Measurements from ENCODE around the gene SMCHD1. TPM values are rescaled to one million over a fixed set of nuclear protein-coding genes. Genes with fewer than 3 reads are reported as not detected.

The SMCHD1 gene
- total and polyA plus RNA-seq, 2 experiments from 2014 or later, result 7.7 to 39.0 TPM

DNA sequence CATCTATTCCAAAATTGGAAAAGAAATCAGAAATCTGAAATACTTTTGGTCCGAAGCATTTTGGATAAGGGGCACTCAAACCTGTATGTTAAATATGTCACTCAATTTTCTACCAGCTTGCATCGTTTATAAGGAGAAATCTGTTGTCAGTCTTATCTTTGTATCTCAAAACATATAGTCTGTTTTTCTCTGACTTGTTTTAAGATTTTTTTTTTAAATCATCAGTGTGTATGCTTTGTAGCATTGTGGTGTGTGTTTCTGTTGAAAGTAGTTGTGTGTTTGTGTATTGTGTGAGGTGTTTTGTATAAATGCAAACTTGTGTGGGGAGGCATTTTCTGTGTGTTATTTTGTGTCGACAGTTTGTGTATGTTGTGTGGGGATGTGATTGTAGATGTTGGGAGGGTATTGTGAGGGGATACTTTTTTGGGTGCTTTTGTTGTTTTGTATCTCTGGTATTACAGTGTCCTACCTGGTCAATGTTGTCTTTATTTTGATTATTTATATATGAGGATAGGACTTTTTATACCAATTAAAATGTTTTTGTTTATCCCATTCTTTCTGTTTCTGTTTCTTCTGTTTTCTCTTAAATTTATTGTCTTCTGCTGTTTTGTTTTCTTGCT is 30.9 kb downstream of the SMCHD1 start:
- Histone ChIP-seq H3F3A (replicated peaks; ENCODE audit: low read depth) (no peaks in the 10 kb centered on the region), H4K20me1 (replicated peaks; ENCODE audit: insufficient read depth) (0 out of 2 replicates have a peak, but pooled peaks cover 7% of the 10 kb centered on the region), H3K27ac (ENCODE audit: low read depth) (no peak overlapping the region), H3K4me2 (no peak overlapping the region), H3K4me3 (no peak overlapping the region), H3K9me2 (ENCODE audit: insufficient read depth) (no peaks in the 10 kb centered on the region), H3K36me3 (ENCODE audit: insufficient read depth) (0 out of 2 replicates have a peak, but pooled peaks cover 6% of the 10 kb centered on the region), H3K4me1 (ENCODE audit: insufficient read depth) (no peaks in the 10 kb centered on the region), H2AFZ (no peak overlapping the region), H3K27me3 (ENCODE audit: insufficient read depth) (no peaks in the 10 kb centered on the region), H3K79me2 (replicated peaks; ENCODE audit: insufficient read depth) (peaks cover 12% of the 10 kb centered on the region)
- H3K27me3 Mint-ChIP-seq (ENCODE audit: insufficient read depth, low read depth, poor library complexity), result no peaks in the 10 kb centered on the region
- DNase-seq (ENCODE audit: low spot score) (no peak), ATAC-seq (no peak)
- TF ChIP-seq, protein P1, sequence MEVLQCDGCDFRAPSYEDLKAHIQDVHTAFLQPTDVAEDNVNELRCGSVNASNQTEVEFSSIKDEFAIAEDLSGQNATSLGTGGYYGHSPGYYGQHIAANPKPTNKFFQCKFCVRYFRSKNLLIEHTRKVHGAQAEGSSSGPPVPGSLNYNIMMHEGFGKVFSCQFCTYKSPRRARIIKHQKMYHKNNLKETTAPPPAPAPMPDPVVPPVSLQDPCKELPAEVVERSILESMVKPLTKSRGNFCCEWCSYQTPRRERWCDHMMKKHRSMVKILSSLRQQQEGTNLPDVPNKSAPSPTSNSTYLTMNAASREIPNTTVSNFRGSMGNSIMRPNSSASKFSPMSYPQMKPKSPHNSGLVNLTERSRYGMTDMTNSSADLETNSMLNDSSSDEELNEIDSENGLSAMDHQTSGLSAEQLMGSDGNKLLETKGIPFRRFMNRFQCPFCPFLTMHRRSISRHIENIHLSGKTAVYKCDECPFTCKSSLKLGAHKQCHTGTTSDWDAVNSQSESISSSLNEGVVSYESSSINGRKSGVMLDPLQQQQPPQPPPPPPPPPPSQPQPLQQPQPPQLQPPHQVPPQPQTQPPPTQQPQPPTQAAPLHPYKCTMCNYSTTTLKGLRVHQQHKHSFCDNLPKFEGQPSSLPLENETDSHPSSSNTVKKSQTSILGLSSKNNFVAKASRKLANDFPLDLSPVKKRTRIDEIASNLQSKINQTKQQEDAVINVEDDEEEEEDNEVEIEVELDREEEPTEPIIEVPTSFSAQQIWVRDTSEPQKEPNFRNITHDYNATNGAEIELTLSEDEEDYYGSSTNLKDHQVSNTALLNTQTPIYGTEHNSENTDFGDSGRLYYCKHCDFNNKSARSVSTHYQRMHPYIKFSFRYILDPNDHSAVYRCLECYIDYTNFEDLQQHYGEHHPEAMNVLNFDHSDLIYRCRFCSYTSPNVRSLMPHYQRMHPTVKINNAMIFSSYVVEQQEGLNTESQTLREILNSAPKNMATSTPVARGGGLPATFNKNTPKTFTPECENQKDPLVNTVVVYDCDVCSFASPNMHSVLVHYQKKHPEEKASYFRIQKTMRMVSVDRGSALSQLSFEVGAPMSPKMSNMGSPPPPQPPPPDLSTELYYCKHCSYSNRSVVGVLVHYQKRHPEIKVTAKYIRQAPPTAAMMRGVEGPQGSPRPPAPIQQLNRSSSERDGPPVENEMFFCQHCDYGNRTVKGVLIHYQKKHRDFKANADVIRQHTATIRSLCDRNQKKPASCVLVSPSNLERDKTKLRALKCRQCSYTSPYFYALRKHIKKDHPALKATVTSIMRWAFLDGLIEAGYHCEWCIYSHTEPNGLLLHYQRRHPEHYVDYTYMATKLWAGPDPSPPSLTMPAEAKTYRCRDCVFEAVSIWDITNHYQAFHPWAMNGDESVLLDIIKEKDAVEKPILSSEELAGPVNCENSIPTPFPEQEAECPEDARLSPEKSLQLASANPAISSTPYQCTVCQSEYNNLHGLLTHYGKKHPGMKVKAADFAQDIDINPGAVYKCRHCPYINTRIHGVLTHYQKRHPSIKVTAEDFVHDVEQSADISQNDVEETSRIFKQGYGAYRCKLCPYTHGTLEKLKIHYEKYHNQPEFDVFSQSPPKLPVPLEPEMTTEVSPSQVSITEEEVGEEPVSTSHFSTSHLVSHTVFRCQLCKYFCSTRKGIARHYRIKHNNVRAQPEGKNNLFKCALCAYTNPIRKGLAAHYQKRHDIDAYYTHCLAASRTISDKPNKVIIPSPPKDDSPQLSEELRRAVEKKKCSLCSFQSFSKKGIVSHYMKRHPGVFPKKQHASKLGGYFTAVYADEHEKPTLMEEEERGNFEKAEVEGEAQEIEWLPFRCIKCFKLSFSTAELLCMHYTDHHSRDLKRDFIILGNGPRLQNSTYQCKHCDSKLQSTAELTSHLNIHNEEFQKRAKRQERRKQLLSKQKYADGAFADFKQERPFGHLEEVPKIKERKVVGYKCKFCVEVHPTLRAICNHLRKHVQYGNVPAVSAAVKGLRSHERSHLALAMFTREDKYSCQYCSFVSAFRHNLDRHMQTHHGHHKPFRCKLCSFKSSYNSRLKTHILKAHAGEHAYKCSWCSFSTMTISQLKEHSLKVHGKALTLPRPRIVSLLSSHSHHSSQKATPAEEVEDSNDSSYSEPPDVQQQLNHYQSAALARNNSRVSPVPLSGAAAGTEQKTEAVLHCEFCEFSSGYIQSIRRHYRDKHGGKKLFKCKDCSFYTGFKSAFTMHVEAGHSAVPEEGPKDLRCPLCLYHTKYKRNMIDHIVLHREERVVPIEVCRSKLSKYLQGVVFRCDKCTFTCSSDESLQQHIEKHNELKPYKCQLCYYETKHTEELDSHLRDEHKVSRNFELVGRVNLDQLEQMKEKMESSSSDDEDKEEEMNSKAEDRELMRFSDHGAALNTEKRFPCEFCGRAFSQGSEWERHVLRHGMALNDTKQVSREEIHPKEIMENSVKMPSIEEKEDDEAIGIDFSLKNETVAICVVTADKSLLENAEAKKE (CRISPR knock-in tag; IDR thresholded peaks at IDR 0.05), result no peak
- TF ChIP-seq EZH2 (IDR thresholded peaks at IDR 0.05; ENCODE audit: low read depth, unreplicated experiment), result no peak
- H3K9me3 Mint-ChIP-seq, result peaks cover 5% of the 10 kb centered on the region; the same call in 1 of the 3 replicates
- H3K4me3 Mint-ChIP-seq, result no peak overlapping the region
- no peak overlapping the region; the same call in none of the 2 replicates for H3K27ac Mint-ChIP-seq
- H3K36me3 Mint-ChIP-seq (ENCODE audit: low read depth), result peaks cover 53% of the 10 kb centered on the region
- H3K4me1 Mint-ChIP-seq, result no peaks in the 10 kb centered on the region

DNA sequence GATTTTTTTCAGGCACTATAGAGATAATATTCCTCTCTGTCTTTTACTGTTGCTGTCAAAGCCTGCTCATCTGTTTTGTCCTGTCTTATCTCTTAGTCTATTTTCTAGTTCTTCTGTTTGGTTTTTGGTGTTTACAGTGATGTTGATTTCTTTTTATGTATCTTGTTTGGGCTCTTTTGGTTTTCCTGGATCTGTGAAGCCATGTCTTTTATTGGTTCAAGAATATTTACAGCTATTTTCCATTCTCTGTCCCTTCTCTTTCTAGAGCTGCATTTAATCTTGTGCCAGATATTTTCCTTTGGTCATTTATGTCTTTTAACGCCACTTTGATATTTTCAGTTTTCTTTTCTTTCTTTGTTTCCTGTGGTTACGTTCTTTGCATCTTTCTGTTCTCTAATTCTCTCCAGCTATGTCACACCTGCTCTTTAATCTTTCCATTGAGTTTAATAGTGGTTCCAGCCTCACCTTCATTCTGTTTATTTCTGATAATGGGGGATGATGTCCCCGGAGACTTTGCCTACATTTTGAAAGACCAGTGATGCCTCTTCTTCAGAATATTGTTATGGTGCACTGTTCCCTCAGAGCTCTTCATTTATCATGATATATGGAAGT is 32.0 kb downstream of the SMCHD1 start:
- H3K27ac Mint-ChIP-seq, result no peak overlapping the region
- no peaks in the 10 kb centered on the region for H3K4me1 ChIP-seq (ENCODE audit: insufficient read depth)
- H3K79me2 ChIP-seq (replicated peaks; ENCODE audit: insufficient read depth), result peaks cover 8% of the 10 kb centered on the region
- H3K4me3 Mint-ChIP-seq, result no peak overlapping the region
- no peaks in the 10 kb centered on the region for H3F3A ChIP-seq (replicated peaks; ENCODE audit: low read depth)
- no peak overlapping the region for H3K4me2 ChIP-seq
- peaks cover 5% of the 10 kb centered on the region; the same call in 1 of the 3 replicates for H3K9me3 Mint-ChIP-seq
- H2AFZ ChIP-seq, result no peak overlapping the region
- no peaks in the 10 kb centered on the region for H3K27me3 ChIP-seq (ENCODE audit: insufficient read depth)
- DNase-seq (ENCODE audit: low spot score) (no peak), ATAC-seq (no peak)
- no peak overlapping the region for H3K27ac ChIP-seq (ENCODE audit: low read depth)
- H3K9me2 ChIP-seq (ENCODE audit: insufficient read depth), result no peaks in the 10 kb centered on the region
- 0 out of 2 replicates have a peak, but pooled peaks cover 6% of the 10 kb centered on the region for H3K36me3 ChIP-seq (ENCODE audit: insufficient read depth)
- TF ChIP-seq, protein P1 (CRISPR knock-in tag; IDR thresholded peaks at IDR 0.05), result no peak
- no peak overlapping the region for H3K4me3 ChIP-seq
- H3K27me3 Mint-ChIP-seq (ENCODE audit: insufficient read depth, low read depth, poor library complexity), result no peaks in the 10 kb centered on the region
- 0 out of 2 replicates have a peak, but pooled peaks cover 3% of the 10 kb centered on the region for H4K20me1 ChIP-seq (replicated peaks; ENCODE audit: insufficient read depth)
- H3K4me1 Mint-ChIP-seq, result no peaks in the 10 kb centered on the region
- peaks cover 60% of the 10 kb centered on the region for H3K36me3 Mint-ChIP-seq (ENCODE audit: low read depth)
